ENCODE results near the gene SPATS2L.

DNA sequence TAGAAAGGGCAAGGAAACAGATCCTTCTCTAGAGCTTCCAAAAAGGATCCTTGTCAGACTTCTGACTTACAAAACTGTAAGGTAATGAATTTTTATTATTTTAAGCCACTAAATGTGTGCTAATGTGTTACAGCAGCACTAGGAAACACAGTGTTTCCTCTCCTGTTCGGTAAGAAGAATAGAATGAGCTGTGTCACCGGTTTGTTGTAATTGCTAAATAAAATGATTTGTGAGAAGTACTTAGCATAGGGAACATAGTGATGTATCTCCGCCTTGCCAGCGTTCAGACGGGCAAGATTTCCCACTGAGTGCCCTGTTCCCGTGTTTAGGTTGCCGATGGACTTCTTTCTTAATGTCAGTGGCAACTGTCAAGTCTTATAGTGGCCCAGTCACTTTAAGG lies 57.6 kb downstream of the SPATS2L start:
- TF ChIP-seq, protein P1, sequence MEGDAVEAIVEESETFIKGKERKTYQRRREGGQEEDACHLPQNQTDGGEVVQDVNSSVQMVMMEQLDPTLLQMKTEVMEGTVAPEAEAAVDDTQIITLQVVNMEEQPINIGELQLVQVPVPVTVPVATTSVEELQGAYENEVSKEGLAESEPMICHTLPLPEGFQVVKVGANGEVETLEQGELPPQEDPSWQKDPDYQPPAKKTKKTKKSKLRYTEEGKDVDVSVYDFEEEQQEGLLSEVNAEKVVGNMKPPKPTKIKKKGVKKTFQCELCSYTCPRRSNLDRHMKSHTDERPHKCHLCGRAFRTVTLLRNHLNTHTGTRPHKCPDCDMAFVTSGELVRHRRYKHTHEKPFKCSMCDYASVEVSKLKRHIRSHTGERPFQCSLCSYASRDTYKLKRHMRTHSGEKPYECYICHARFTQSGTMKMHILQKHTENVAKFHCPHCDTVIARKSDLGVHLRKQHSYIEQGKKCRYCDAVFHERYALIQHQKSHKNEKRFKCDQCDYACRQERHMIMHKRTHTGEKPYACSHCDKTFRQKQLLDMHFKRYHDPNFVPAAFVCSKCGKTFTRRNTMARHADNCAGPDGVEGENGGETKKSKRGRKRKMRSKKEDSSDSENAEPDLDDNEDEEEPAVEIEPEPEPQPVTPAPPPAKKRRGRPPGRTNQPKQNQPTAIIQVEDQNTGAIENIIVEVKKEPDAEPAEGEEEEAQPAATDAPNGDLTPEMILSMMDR (IDR thresholded peaks at IDR 0.05; ENCODE audit: low read depth, low read length): no peak
- no peak for TF ChIP-seq POLR2A (IDR thresholded peaks at IDR 0.05; ENCODE audit: extremely low read depth, insufficient read length)
- TF ChIP-seq, protein P2, sequence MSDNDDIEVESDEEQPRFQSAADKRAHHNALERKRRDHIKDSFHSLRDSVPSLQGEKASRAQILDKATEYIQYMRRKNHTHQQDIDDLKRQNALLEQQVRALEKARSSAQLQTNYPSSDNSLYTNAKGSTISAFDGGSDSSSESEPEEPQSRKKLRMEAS (IDR thresholded peaks at IDR 0.05; ENCODE audit: low read depth, low read length): no peak
